Left ventricle myocardium inferior (tissue), 1 donor: ENCODE data around the gene CHRNB1. TPM values are rescaled to one million over a fixed set of nuclear protein-coding genes. Genes with fewer than 3 reads are reported as not detected.

Source experiments
- DNase-seq: peaks from one replicate; pipeline ENCODE4 v3.0.0-alpha.2; 2020
- H3K27ac ChIP-seq: fragments of 200-600 bp; replicated peaks from 2 replicates; pipeline ENCODE4 v1.8.0; 2021
- H3K27me3 ChIP-seq: fragments of 200-600 bp; 2 replicates; pipeline ENCODE4 v1.8.0; 2021; ENCODE audit warnings: low read depth
- H3K36me3 ChIP-seq: fragments of 200-600 bp; 2 replicates; pipeline ENCODE4 v1.8.0; 2021
- H3K4me1 ChIP-seq: fragments of 200-600 bp; 2 replicates; pipeline ENCODE4 v1.8.0; 2021
- H3K4me3 ChIP-seq: fragments of 200-600 bp; 2 replicates; pipeline ENCODE4 v1.8.0; 2021; ENCODE audit warnings: mild to moderate bottlenecking, moderate library complexity
- H3K9me3 ChIP-seq: fragments of 200-600 bp; replicated peaks from 2 replicates; pipeline ENCODE4 v1.8.0; 2021
- CTCF ChIP-seq: fragments of 200-600 bp; IDR thresholded peaks from 2 replicates; pipeline ENCODE4 v1.8.0; 2021; ENCODE audit warnings: antibody characterized with exemption, mild to moderate bottlenecking, borderline replicate concordance
- intact Hi-C: fragments of 100-400 bp; cut with micrococcal nuclease; formaldehyde crosslinking; loops from one replicate; pipeline ENCODE4 v1.11.0; 2022
- total RNA-seq: library from RNA; stranded (reverse); fragmentation: NEBNext Ultra II Directional; extraction: Animal tissue kit (Norgen Biotek cat#: 25700); gene quantifications from one replicate; pipeline ENCODE4 v1.2.1, GENCODE V29; 2021
- donor health status: DM: no; HTN: yes; CAD: no; lungs with severe emphysema.

The CHRNB1 gene
- total RNA-seq, 1 donor from 2014 or later: 8.7 TPM

DNA sequence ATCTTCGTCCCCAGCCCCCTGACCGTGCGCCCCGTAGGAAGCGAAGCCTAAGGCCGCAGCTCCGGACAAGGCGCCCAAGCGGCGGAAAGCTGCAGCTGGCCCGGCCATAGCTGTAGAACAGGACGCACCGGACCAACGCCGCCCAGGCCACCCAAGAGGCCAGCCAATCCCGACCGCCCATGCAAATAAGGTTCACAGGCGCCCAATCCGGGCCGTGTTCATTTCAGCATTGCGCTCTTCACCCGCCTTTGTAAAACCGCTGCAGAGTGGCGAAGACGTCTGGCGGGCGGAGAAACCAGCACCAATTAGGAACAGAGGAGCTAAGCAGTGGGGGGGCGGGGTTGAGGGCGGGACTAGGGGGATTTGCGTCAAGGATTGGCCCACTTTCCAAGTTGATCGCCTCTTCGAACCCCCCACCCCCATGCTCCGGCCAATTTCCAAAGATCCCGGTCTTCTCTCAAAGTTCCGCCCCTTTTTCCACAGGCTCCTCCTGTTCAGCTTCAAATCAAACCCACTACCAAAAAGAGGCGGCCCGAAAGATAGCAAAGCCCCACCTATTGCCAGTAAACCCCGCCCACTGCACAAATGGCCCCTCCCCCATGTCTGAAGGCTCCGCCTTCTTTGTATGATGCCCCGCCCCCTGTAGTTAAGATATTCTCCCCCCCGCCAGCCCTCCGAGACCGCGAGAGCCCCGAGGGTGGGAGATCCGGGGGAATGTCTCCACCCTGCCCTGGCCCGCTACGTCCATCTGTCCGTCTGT lies 40.7 kb upstream of the CHRNB1 start, which contains the start of gene TMEM256:
TSS of gene TMEM256 (minus strand) at position 121 of the 760 bp plus-strand sequence. CDS start at position 108, 13 bp downstream.
- DNase-seq: peak; percentile 99
- no peaks in the 10 kb centered on the region for H3K36me3 ChIP-seq
- intact Hi-C loops: no loop called here
- H3K27me3 ChIP-seq: no peaks in the 10 kb centered on the region
- H3K4me3 ChIP-seq: peak within 1 kb of the TSS; percentile 78
- no peaks in the 10 kb centered on the region for H3K9me3 ChIP-seq
- no peak for TF ChIP-seq CTCF
- peaks cover 32% of the 10 kb centered on the region for H3K4me1 ChIP-seq
- peak within 1 kb of the TSS; percentile 96 for H3K27ac ChIP-seq

GRCh38 chr17:7404737-7405349 lies 40.0 kb upstream of the CHRNB1 start:
- peak; percentile 64 for DNase-seq
- Histone ChIP-seq H3K9me3 (no peaks in the 10 kb centered on the region), H3K36me3 (no peaks in the 10 kb centered on the region), H3K27me3 (no peaks in the 10 kb centered on the region), H3K4me3 (peak overlapping the region; percentile 78), H3K27ac (peak overlapping the region; percentile 96), H3K4me1 (peaks cover 32% of the 10 kb centered on the region)
- intact Hi-C loops: no loop called here
- no peak for TF ChIP-seq CTCF

GRCh38 chr17:7405350-7406234 lies 39.3 kb upstream of the CHRNB1 start:
- no peak for DNase-seq

DNA sequence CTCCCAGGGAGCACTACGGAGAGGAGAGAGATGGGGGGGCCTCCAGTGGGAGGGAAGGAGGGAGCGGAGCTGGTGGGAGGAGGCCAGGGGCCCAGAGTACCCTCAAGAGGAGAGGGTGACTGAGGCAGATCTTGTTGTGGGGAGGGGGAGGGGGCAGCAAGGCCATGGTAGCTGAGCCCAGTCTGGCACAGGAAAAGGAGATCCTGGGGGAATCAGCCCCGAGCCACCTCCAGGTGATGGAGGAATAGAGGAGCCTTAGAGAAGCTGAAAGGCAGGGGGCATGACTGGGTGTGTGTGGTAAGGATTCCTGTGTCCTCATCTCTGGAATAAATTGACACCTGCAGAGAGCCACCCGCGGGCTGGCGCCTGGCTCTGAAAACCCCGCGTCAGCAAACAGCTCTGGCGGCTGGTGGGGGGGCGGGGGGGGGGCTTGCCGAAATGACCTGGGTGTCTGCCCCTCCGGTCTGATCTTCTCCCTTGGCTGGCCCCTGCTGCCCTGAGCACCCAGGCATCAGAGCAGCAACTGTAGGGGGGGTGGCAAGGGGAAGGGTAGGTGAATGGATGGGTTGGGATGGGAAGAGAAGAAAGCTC lies 38.5 kb upstream of the CHRNB1 start:
- Histone ChIP-seq H3K4me3 (peak overlapping the region; percentile 78), H3K4me1 (peaks cover 32% of the 10 kb centered on the region), H3K27me3 (no peaks in the 10 kb centered on the region), H3K36me3 (no peaks in the 10 kb centered on the region), H3K27ac (peak overlapping the region; percentile 96), H3K9me3 (no peaks in the 10 kb centered on the region)
- no peak for DNase-seq
- no peak for TF ChIP-seq CTCF
- intact Hi-C loops: no loop called here

More at GRCh38 chr17:7405350-7406234, 39.3 kb upstream of the CHRNB1 start:
- Histone ChIP-seq H3K36me3 (no peaks in the 10 kb centered on the region), H3K27ac (peak overlapping the region; percentile 96), H3K9me3 (no peaks in the 10 kb centered on the region), H3K4me1 (peaks cover 32% of the 10 kb centered on the region), H3K4me3 (peak overlapping the region; percentile 78), H3K27me3 (no peaks in the 10 kb centered on the region)
- no peak for TF ChIP-seq CTCF
- intact Hi-C loops: no loop called here

- no peak for DNase-seq
- Histone ChIP-seq H3K4me1 (peaks cover 26% of the 10 kb centered on the region), H3K36me3 (no peaks in the 10 kb centered on the region), H3K9me3 (no peaks in the 10 kb centered on the region), H3K27me3 (no peaks in the 10 kb centered on the region), H3K4me3 (no peak overlapping the region), H3K27ac (no peak overlapping the region)
- TF ChIP-seq CTCF: no peak
- intact Hi-C loops: no loop called here
Observed at GRCh38 chr17:7407082-7407481, 37.8 kb upstream of the CHRNB1 start.
